ENCODE results near the gene ELP1. TPM values are rescaled to one million over a fixed set of nuclear protein-coding genes. Genes with fewer than 3 reads are reported as not detected.
"Not testable (repeated sequence)": the region's sequence is repeated elsewhere in the genome, so short reads cannot be mapped to it uniquely, and the experiment has no call there.

Gene ELP1
- total RNA-seq, 1 donor from 2014 or later = 8.8 TPM

GRCh38 chr9:108928386-108928785 is 5.5 kb downstream of the ELP1 start:
- intact Hi-C loops (cut with DNase I) = no loop called here
- TF ChIP-seq CTCF (IDR thresholded peaks at IDR 0.05) = no peak
- H3K9me3 ChIP-seq = no peaks in the 10 kb centered on the region
- H3K27ac ChIP-seq = no peak overlapping the region
- H3K27me3 ChIP-seq = no peaks in the 10 kb centered on the region
- H3K4me1 ChIP-seq = peaks cover 0 to 10% of the 10 kb centered on the region in 2 donors
- DNase-seq (ENCODE audit: low spot score in 2 of 2) = no peak
- H3K4me3 ChIP-seq = no peak overlapping the region
- peaks cover 47 to 48% of the 10 kb centered on the region in 2 donors for H3K36me3 ChIP-seq

GRCh38 chr9:108924466-108924865 is 9.5 kb downstream of the ELP1 start:
- Histone ChIP-seq H3K4me3 (no peak overlapping the region), H3K9me3 (no peaks in the 10 kb centered on the region), H3K36me3 (peaks cover 66 to 85% of the 10 kb centered on the region in 2 donors), H3K27me3 (no peaks in the 10 kb centered on the region), H3K27ac (no peak overlapping the region), H3K4me1 (no peaks in the 10 kb centered on the region)
- intact Hi-C loops (cut with DNase I) = no loop called here
- DNase-seq (ENCODE audit: low spot score in 2 of 2) = no peak
- TF ChIP-seq CTCF (IDR thresholded peaks at IDR 0.05) = no peak

- H3K27me3 ChIP-seq = no peaks in the 10 kb centered on the region
- intact Hi-C loops (cut with DNase I) = no loop called here
- no peaks in the 10 kb centered on the region for H3K4me1 ChIP-seq
- peaks cover 55 to 96% of the 10 kb centered on the region in 2 donors for H3K36me3 ChIP-seq
- no peaks in the 10 kb centered on the region for H3K9me3 ChIP-seq
- H3K27ac ChIP-seq = no peak overlapping the region
- TF ChIP-seq CTCF (IDR thresholded peaks at IDR 0.05) = no peak
- no peak overlapping the region for H3K4me3 ChIP-seq
- no peak for DNase-seq (ENCODE audit: low spot score in 2 of 2)
Measured at GRCh38 chr9:108921200-108921599, 12.7 kb downstream of the ELP1 start.

GRCh38 chr9:108920401-108920800 is 13.5 kb downstream of the ELP1 start:
- H3K4me1 ChIP-seq; H3K4me3 ChIP-seq; H3K27ac ChIP-seq; H3K27me3 ChIP-seq; intact Hi-C loops (cut with DNase I); H3K9me3 ChIP-seq; DNase-seq (ENCODE audit: low spot score in 2 of 2): not testable (repeated sequence)
- H3K36me3 ChIP-seq = peaks cover 56 to 96% of the 10 kb centered on the region in 2 donors

- no peak for DNase-seq (ENCODE audit: low spot score in 2 of 2)
- peaks cover 59 to 96% of the 10 kb centered on the region in 2 donors for H3K36me3 ChIP-seq
Measured at GRCh38 chr9:108919517-108919916, 14.4 kb downstream of the ELP1 start.

GRCh38 chr9:108913391-108913790 is 20.5 kb downstream of the ELP1 start:
- Histone ChIP-seq H3K4me1 (no peaks in the 10 kb centered on the region), H3K9me3 (no peaks in the 10 kb centered on the region), H3K4me3 (no peak overlapping the region), H3K27me3 (no peaks in the 10 kb centered on the region), H3K36me3 (peaks cover 62 to 90% of the 10 kb centered on the region in 2 donors), H3K27ac (no peak overlapping the region)
- intact Hi-C loops (cut with DNase I) = no loop called here
- TF ChIP-seq CTCF (IDR thresholded peaks at IDR 0.05) = no peak
- no peak for DNase-seq (ENCODE audit: low spot score in 2 of 2)

More at GRCh38 chr9:108919517-108919916, 14.4 kb downstream of the ELP1 start:
- intact Hi-C loops (cut with DNase I) = no loop called here
- no peak overlapping the region for H3K4me3 ChIP-seq
- no peak for TF ChIP-seq CTCF (IDR thresholded peaks at IDR 0.05)
- no peaks in the 10 kb centered on the region for H3K27me3 ChIP-seq
- H3K4me1 ChIP-seq = no peaks in the 10 kb centered on the region
- no peak overlapping the region for H3K27ac ChIP-seq
- H3K9me3 ChIP-seq = no peaks in the 10 kb centered on the region

All from ascending aorta (tissue), 2 donors.